K562 (cell line): Measurements from ENCODE around the gene SBF1. TPM values are rescaled to one million over a fixed set of nuclear protein-coding genes. Genes with fewer than 3 reads are reported as not detected.

ENCODE experiments used
- ARID4B ChIP-seq: sonication (generic); formaldehyde crosslinking; IDR thresholded peaks from 2 replicates; pipeline ENCODE4 v1.8.0; 2022; ENCODE audit warnings: mild to moderate bottlenecking, missing genetic modification reagents
- ARNT ChIP-seq, 2 experiments: fragments of 450-650 bp; IDR thresholded peaks; 2 replicates each; pipeline ENCODE4 v1.6.1; 2016; ENCODE audit warnings: mild to moderate bottlenecking in 1 of 2
- ATF7 ChIP-seq: fragments of 450-650 bp; IDR thresholded peaks from 2 replicates; pipeline ENCODE4 v1.7.1; 2014; ENCODE audit warnings: mild to moderate bottlenecking, moderate library complexity
- CSDE1 ChIP-seq, 2 experiments: fragments of 450-650 bp; IDR thresholded peaks; 2 replicates each; pipeline ENCODE4 v1.6.1; 2016; ENCODE audit warnings: mild to moderate bottlenecking in 1 of 2
- EZH2 ChIP-seq: IDR thresholded peaks from 2 replicates; pipeline ENCODE4 v1.6.1; 2012; ENCODE audit warnings: low read depth, mild to moderate bottlenecking, inconsistent platforms, low read length, borderline replicate concordance
- FUS ChIP-seq: fragments of 200-400 bp; formaldehyde crosslinking; optimal IDR thresholded peaks from 2 replicates; pipeline ENCODE3; 2017; ENCODE audit warnings: low read depth, low read length
- KLF13 ChIP-seq: fragments of 450-650 bp; IDR thresholded peaks from 2 replicates; pipeline ENCODE4 v1.6.1; 2016; ENCODE audit warnings: missing genetic modification characterization, low read depth, mild to moderate bottlenecking, missing compliant biosample characterization, moderate library complexity, borderline replicate concordance
- MEIS2 ChIP-seq: fragments of 450-650 bp; IDR thresholded peaks from 2 replicates; pipeline ENCODE4 v1.6.1; 2014; ENCODE audit warnings: mild to moderate bottlenecking; ENCODE audit not compliant: partially characterized antibody
- NFIX ChIP-seq: fragments of 250-450 bp; sonication (Bioruptor Pico); IDR thresholded peaks from 2 replicates; pipeline ENCODE4 v1.4.0; 2020; ENCODE audit warnings: low read depth, mild to moderate bottlenecking, moderate library complexity
- POLR2B ChIP-seq: fragments of 450-650 bp; IDR thresholded peaks from 2 replicates; pipeline ENCODE4 v1.6.1; 2018; ENCODE audit warnings: low read depth; ENCODE audit not compliant: partially characterized antibody
- POLR2G ChIP-seq: fragments of 200-400 bp; formaldehyde crosslinking; IDR thresholded peaks from 2 replicates; pipeline ENCODE4 v1.6.1; 2017; ENCODE audit warnings: low read depth, mild to moderate bottlenecking, antibody characterized with exemption, low read length, moderate library complexity
- PREB ChIP-seq: sonication (generic); formaldehyde crosslinking; IDR thresholded peaks from 2 replicates; pipeline ENCODE4 v1.8.1; 2023; ENCODE audit warnings: mild to moderate bottlenecking, missing genetic modification reagents
- RAD21 ChIP-seq, 2 experiments: fragments of 250-450 bp in 1 of 2; fragments of 450-650 bp in 1 of 2; sonication (Bioruptor Pico) in 1 of 2; formaldehyde crosslinking in 1 of 2; IDR thresholded peaks in 1 of 2; conservative IDR thresholded peaks in 1 of 2; 2 replicates each; pipeline versions ENCODE4 v1.4.0 to v1.8.0; 2020 to 2022; ENCODE audit warnings: mild to moderate bottlenecking in 2 of 2, moderate library complexity in 1 of 2
- RBM22 ChIP-seq: fragments of 200-400 bp; formaldehyde crosslinking; IDR thresholded peaks from 2 replicates; pipeline ENCODE4 v1.6.1; 2018; ENCODE audit warnings: low read length, low read depth; ENCODE audit not compliant: poor library complexity, severe bottlenecking
- THAP7 ChIP-seq: fragments of 250-450 bp; sonication (Bioruptor Pico); IDR thresholded peaks from 2 replicates; pipeline ENCODE4 v1.5.0; 2021
- YY1 ChIP-seq, 3 experiments: IDR thresholded peaks; 2 replicates each; pipeline ENCODE4 v1.6.1; 2011; ENCODE audit warnings: low read length in 2 of 3, mild to moderate bottlenecking in 2 of 3, moderate library complexity in 2 of 3, borderline replicate concordance in 1 of 3, control low read depth in 1 of 3, low read depth in 1 of 3; ENCODE audit not compliant: insufficient read depth in 3 of 3, insufficient replicate concordance in 2 of 3, control insufficient read depth in 1 of 3, insufficient read length in 1 of 3; ENCODE audit errors: extremely low read depth in 1 of 3
- ZNF165 ChIP-seq: fragments of 250-450 bp; sonication (Bioruptor Pico); IDR thresholded peaks from 2 replicates; pipeline ENCODE4 v1.4.0; 2020; ENCODE audit warnings: borderline replicate concordance
- ZNF174 ChIP-seq: fragments of 250-450 bp; sonication (Bioruptor Pico); IDR thresholded peaks from 2 replicates; pipeline ENCODE4 v1.4.0; 2020; ENCODE audit warnings: mild to moderate bottlenecking
- ZNF444 ChIP-seq: fragments of 250-450 bp; sonication (Bioruptor Pico); IDR thresholded peaks from 2 replicates; pipeline ENCODE4 v1.4.0; 2020; ENCODE audit warnings: mild to moderate bottlenecking, moderate library complexity
- ZNF584 ChIP-seq: fragments of 200-800 bp; sonication (Bioruptor generic); IDR thresholded peaks from 2 replicates; pipeline ENCODE4 v1.6.1; 2016; ENCODE audit warnings: low read depth, mild to moderate bottlenecking, missing genetic modification characterization, missing compliant biosample characterization
- polyA plus RNA-seq, 8 experiments: library from polyadenylated mRNA; depleted of rRNA in 4 of 8; stranded (reverse) in 5 of 8; unstranded in 3 of 8; fragments of >200 nt; fragmentation: Nextera tagmentation in 2 of 8; fragmentation: Illumina TruSeq in 1 of 8; extraction: Ambion mirVana in 2 of 8; extraction: Trizol in 1 of 8; gene quantifications; 2 replicates each; pipeline versions ENCODE4 v1.2.1 to v1.2.3, GENCODE V29; 2011 to 2014; ENCODE audit warnings: inconsistent platforms in 1 of 8, missing spikeins in 1 of 8
- total RNA-seq, 7 experiments: library from RNA; depleted of rRNA in 6 of 7; stranded (reverse); fragments of >200 nt in 6 of 7; fragmentation: Illumina TruSeq in 2 of 7; extraction: Trizol in 2 of 7; gene quantifications; 2 replicates each; pipeline versions ENCODE4 v1.2.1 to v1.2.3, GENCODE V29; 2011 to 2021; ENCODE audit warnings: low replicate concordance in 1 of 7

Gene SBF1
- total and polyA plus RNA-seq, 9 of the 15 experiments (the other 6 are each of a cell fraction or from before 2014, with no cell fraction given) = 0.44 to 50.4 (median 11.4) TPM

- TF ChIP-seq ARID4B (CRISPR knock-in tag) (peak; percentile 60; the same call in 1 of the 2 replicates), POLR2G (peak; percentile 11; the same call in 1 of the 2 replicates), PREB (CRISPR knock-in tag) (no peak), NFIX (no peak), ARNT (IDR thresholded peaks at IDR 0.05) (no peak), FUS (no peak), KLF13 (tag) (no peak), ATF7 (no peak), ZNF165 (no peak), RBM22 (no peak), RAD21 (CRISPR knock-in tag; conservative IDR thresholded peaks at IDR 0.05 in 1 of 2, IDR thresholded peaks at IDR 0.05 in 1 of 2) (no peak), ZNF444 (no peak), YY1 (IDR thresholded peaks at IDR 0.05; ENCODE audit: borderline replicate concordance in 1 of 3, control insufficient read depth in 1 of 3, extremely low read depth in 1 of 3, insufficient read depth in 3 of 3, insufficient read length in 1 of 3, insufficient replicate concordance in 2 of 3, low read depth in 1 of 3, low read length in 2 of 3) (peak in 2 of 3 experiments; percentile 68 to 72), CSDE1 (IDR thresholded peaks at IDR 0.05) (no peak), EZH2 (no peak), ZNF174 (CRISPR knock-in tag) (no peak), MEIS2 (no peak), POLR2B (peak; percentile 50), THAP7 (no peak), ZNF584 (CRISPR knock-in tag) (no peak)
Measured at GRCh38 chr22:50507421-50507990, 32.7 kb upstream of the SBF1 start, which contains the start of gene LMF2 (continued).
